Endodermal cell (in vitro differentiated cells): ENCODE results near the gene DNLZ. TPM values are rescaled to one million over a fixed set of nuclear protein-coding genes. Genes with fewer than 3 reads are reported as not detected.
"Not testable (repeated sequence)": the region's sequence is repeated elsewhere in the genome, so short reads cannot be mapped to it uniquely, and the experiment has no call there.

ENCODE experiments used
- DNase-seq: peaks from one replicate; pipeline ENCODE4 v3.0.0-alpha.2; 2017
- H3K27ac ChIP-seq: 2 replicates; pipeline ENCODE4 v1.5.1; 2013; ENCODE audit warnings: mild to moderate bottlenecking, low read depth, low read length, moderate library complexity
- H3K27me3 ChIP-seq: 2 replicates; pipeline ENCODE4 v1.6.1; 2013; ENCODE audit warnings: mild to moderate bottlenecking, low read length, moderate library complexity; ENCODE audit not compliant: insufficient read depth, control insufficient read depth, poor library complexity, severe bottlenecking
- H3K36me3 ChIP-seq: 2 replicates; pipeline ENCODE4 v1.7.0; 2013; ENCODE audit warnings: mild to moderate bottlenecking, low read length, moderate library complexity; ENCODE audit not compliant: control insufficient read depth, insufficient read depth
- H3K4me1 ChIP-seq: one replicate; pipeline ENCODE4 v1.7.0; 2013; ENCODE audit warnings: low read length; ENCODE audit not compliant: control insufficient read depth, insufficient read depth
- H3K4me3 ChIP-seq: 2 replicates; pipeline ENCODE4 v1.5.1; 2013; ENCODE audit warnings: mild to moderate bottlenecking, low read length, moderate library complexity
- H3K9ac ChIP-seq: 2 replicates; pipeline ENCODE4 v1.6.1; 2013; ENCODE audit warnings: mild to moderate bottlenecking, low read length, moderate library complexity; ENCODE audit not compliant: poor library complexity, severe bottlenecking; ENCODE audit errors: extremely low read depth
- H3K9me3 ChIP-seq: 2 replicates; pipeline ENCODE4 v1.6.1; 2013; ENCODE audit warnings: mild to moderate bottlenecking, low read length, moderate library complexity; ENCODE audit not compliant: control insufficient read depth
- H3K27ac Mint-ChIP-seq: 2 replicates; pipeline ENCODE4 v1.8.0; 2020; ENCODE audit warnings: mixed read lengths
- H3K27me3 Mint-ChIP-seq: 2 replicates; pipeline ENCODE4 v1.8.0; 2021; ENCODE audit warnings: mild to moderate bottlenecking, mixed read lengths; ENCODE audit not compliant: insufficient read depth
- H3K36me3 Mint-ChIP-seq: 2 replicates; pipeline ENCODE4 v1.8.0; 2020; ENCODE audit warnings: low read depth, mixed read lengths
- H3K4me1 Mint-ChIP-seq: 2 replicates; pipeline ENCODE4 v1.8.0; 2020; ENCODE audit warnings: mixed read lengths
- H3K4me3 Mint-ChIP-seq: 2 replicates; pipeline ENCODE4 v1.8.0; 2020; ENCODE audit warnings: mild to moderate bottlenecking, moderate library complexity, mixed read lengths
- H3K9me3 Mint-ChIP-seq: 2 replicates; pipeline ENCODE4 v1.8.0; 2020; ENCODE audit warnings: mild to moderate bottlenecking, mixed read lengths
- WGBS, 2 experiments: methylation state at CpG; one replicate each; pipeline versions ENCODE4 v1.1.5 to v1.1.7; 2013; ENCODE audit warnings: missing lambda C conversion rate in 2 of 2, mixed read lengths in 1 of 2; ENCODE audit not compliant: insufficient coverage in 1 of 2, insufficient read length in 1 of 2; 5-methylcytosine and 5-hydroxymethylcytosine counted together
- total RNA-seq, 2 donors: library from RNA; stranded (reverse); fragmentation: NEBNext Ultra II Directional in 1 of 2; extraction: Animal tissue kit (Norgen Biotek cat#: 25700) in 1 of 2; gene quantifications; 2 replicates in 1 of 2; 3 replicates in 1 of 2; pipeline ENCODE4 v1.2.1, GENCODE V29; 2021
- TF ChIP-seq, protein P1 (sequence below): fragments of 200-600 bp; sonication (generic); conservative IDR thresholded peaks from 2 replicates; pipeline ENCODE4 v1.5.0; 2021; ENCODE audit warnings: antibody characterized with exemption, mild to moderate bottlenecking

The DNLZ gene
- total RNA-seq, 2 donors from 2014 or later: 12.6 to 20.1 TPM

DNA sequence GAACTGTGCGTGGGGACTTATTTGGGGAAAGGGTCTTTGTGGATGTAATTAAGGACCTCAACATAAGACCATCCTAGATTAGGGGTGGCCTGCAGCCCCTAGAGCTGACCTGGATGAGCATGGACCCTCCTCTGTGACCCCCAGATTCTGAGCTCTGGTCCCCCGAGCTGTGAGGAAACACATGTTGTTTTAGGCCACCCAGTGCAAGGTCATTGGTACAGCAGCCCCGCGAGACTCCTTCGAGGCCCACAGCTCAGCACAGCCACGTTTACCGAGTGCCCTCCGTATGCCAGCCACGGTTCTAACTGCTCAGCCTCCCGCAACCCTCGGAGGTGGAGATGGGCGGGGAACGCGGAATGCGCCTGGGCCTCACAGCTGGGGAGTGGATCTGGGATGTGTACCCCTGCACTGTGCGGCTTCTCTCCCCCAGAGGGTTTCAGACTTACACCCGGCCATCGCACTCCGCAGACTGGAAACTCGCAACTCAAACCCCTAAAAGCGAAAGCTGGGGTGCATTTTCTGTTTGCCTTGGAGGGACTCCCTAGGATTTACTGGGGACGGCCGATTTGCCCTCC, 40.7 kb downstream of the DNLZ start:
- WGBS, 2 experiments: 86 to 89% methylated on average over 20 to 23 of the region's 23 CpGs
- Histone ChIP-seq H3K36me3 (no peaks in the 10 kb centered on the region), H3K27ac (no peak overlapping the region), H3K9ac (no peak overlapping the region), H3K4me3 (no peak overlapping the region), H3K27me3 (no peaks in the 10 kb centered on the region), H3K4me1 (peaks cover 11% of the 10 kb centered on the region), H3K9me3 (no peaks in the 10 kb centered on the region)
- Mint-ChIP-seq H3K27ac (no peak overlapping the region), H3K27me3 (no peaks in the 10 kb centered on the region), H3K4me1 (peaks cover 2% of the 10 kb centered on the region), H3K9me3 (no peaks in the 10 kb centered on the region), H3K4me3 (no peak overlapping the region), H3K36me3 (no peaks in the 10 kb centered on the region)
- DNase-seq: no peak
- TF ChIP-seq, protein P1, sequence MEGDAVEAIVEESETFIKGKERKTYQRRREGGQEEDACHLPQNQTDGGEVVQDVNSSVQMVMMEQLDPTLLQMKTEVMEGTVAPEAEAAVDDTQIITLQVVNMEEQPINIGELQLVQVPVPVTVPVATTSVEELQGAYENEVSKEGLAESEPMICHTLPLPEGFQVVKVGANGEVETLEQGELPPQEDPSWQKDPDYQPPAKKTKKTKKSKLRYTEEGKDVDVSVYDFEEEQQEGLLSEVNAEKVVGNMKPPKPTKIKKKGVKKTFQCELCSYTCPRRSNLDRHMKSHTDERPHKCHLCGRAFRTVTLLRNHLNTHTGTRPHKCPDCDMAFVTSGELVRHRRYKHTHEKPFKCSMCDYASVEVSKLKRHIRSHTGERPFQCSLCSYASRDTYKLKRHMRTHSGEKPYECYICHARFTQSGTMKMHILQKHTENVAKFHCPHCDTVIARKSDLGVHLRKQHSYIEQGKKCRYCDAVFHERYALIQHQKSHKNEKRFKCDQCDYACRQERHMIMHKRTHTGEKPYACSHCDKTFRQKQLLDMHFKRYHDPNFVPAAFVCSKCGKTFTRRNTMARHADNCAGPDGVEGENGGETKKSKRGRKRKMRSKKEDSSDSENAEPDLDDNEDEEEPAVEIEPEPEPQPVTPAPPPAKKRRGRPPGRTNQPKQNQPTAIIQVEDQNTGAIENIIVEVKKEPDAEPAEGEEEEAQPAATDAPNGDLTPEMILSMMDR: no peak

- H3K4me1 ChIP-seq: peaks cover 6% of the 10 kb centered on the region
- H3K27me3 ChIP-seq: no peaks in the 10 kb centered on the region
- H3K4me3 ChIP-seq: no peak overlapping the region
- H3K27ac ChIP-seq: no peak overlapping the region
- DNase-seq: no peak
- no peaks in the 10 kb centered on the region for H3K36me3 ChIP-seq
- Mint-ChIP-seq H3K27ac (no peak overlapping the region), H3K4me3 (no peak overlapping the region), H3K27me3 (no peaks in the 10 kb centered on the region), H3K4me1 (peaks cover 2% of the 10 kb centered on the region), H3K9me3 (peaks cover 2% of the 10 kb centered on the region), H3K36me3 (no peaks in the 10 kb centered on the region)
- H3K9me3 ChIP-seq: no peaks in the 10 kb centered on the region
- no peak overlapping the region for H3K9ac ChIP-seq
- TF ChIP-seq, protein P1: no peak
- 91% methylated on average over 14 to 19 of the region's 19 CpGs for WGBS, 2 experiments
Measured at GRCh38 chr9:136321561-136321960, 42.0 kb downstream of the DNLZ start.

DNA sequence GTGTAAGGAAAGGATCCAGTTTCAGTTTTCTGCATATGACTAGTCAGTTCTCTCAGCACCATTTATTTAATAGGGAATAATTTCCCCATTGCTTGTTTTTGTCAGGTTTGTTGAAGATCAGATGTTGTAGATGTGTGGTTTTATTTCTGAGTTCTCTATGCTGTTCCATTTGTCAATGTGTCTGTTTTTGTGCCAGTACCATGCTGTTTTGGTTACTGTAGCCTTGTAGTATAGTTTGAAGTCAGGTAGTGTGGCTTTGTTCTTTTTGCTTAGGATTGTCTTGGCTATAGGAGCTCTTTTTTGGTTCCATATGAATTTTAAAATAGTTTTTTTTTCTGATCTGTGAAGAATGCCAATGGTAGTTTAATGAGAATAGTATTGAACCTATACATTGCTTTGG, 42.6 kb downstream of the DNLZ start:
- not testable (repeated sequence) for H3K4me3 Mint-ChIP-seq, H3K9me3 Mint-ChIP-seq, H3K36me3 ChIP-seq, H3K4me3 ChIP-seq, H3K4me1 ChIP-seq, H3K4me1 Mint-ChIP-seq, H3K36me3 Mint-ChIP-seq, H3K27me3 Mint-ChIP-seq, H3K27ac Mint-ChIP-seq, H3K27ac ChIP-seq, H3K9ac ChIP-seq, H3K9me3 ChIP-seq, H3K27me3 ChIP-seq, DNase-seq

DNA sequence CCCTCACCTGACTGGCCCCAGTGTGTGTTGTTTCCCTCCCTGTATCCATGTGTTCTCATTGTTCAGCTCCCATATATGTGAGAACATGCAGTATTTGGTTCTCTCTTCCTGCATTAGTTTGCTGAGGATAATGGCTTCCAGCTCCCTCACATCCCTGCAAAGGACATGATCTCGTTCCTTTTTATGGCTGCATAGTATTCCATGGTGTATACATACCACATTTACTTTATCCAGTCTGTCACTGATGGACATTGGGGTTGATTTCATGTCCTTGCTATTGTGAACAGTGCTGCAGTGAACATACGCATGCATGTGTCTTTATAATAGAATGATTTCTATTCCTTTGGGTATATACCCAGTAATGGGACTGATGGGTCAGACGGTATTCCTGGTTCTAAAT, 43.6 kb downstream of the DNLZ start:
- not testable (repeated sequence) for H3K36me3 Mint-ChIP-seq, H3K4me3 ChIP-seq, H3K27ac Mint-ChIP-seq, H3K4me1 ChIP-seq, H3K27me3 Mint-ChIP-seq, H3K4me1 Mint-ChIP-seq, H3K27ac ChIP-seq, H3K9me3 ChIP-seq, H3K27me3 ChIP-seq, DNase-seq, H3K9ac ChIP-seq, H3K36me3 ChIP-seq, H3K4me3 Mint-ChIP-seq
- H3K9me3 Mint-ChIP-seq: peaks cover 18% of the 10 kb centered on the region
- WGBS, 2 experiments: 86 to 98% methylated on average over 3 of the region's 3 CpGs

DNA sequence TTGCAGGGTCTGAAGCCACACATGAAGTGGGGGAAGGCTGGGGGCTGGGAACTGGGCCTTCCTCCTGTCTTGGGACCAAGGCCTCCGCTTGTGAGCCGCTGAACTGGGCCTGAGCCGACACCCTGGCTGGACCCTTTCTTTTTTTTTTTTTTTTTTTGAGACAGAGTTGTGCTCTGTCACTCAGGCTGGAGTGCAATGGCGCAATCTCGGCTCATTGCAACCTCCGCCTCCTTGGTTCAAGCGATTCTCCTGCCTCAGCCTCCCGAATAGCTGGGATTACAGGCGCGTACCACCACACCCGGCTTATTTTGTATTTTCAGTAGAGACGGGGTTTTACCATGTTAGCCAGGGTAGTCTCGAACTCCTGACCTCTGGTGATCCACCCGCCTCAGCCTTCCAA, 44.3 kb downstream of the DNLZ start:
- not testable (repeated sequence) for H3K36me3 ChIP-seq, DNase-seq, H3K4me3 Mint-ChIP-seq, H3K4me1 Mint-ChIP-seq, H3K27me3 ChIP-seq, H3K27me3 Mint-ChIP-seq, H3K36me3 Mint-ChIP-seq, H3K9ac ChIP-seq, H3K4me1 ChIP-seq, H3K4me3 ChIP-seq, H3K27ac ChIP-seq, H3K27ac Mint-ChIP-seq
- WGBS, 2 experiments: 95 to 96% methylated on average over 11 to 14 of the region's 14 CpGs
- H3K9me3 Mint-ChIP-seq: peaks cover 25% of the 10 kb centered on the region
- H3K9me3 ChIP-seq: peaks cover 11% of the 10 kb centered on the region
